KG1 (cell line): ENCODE results near the gene SSRP1.
"Not testable (repeated sequence)": the region's sequence is repeated elsewhere in the genome, so short reads cannot be mapped to it uniquely, and the experiment has no call there.

Experiments used
- DNase-seq: peaks from one replicate; lab custom pipeline; 2025; lab: John Stamatoyannopoulos, UW

SSRP1 gene

DNA sequence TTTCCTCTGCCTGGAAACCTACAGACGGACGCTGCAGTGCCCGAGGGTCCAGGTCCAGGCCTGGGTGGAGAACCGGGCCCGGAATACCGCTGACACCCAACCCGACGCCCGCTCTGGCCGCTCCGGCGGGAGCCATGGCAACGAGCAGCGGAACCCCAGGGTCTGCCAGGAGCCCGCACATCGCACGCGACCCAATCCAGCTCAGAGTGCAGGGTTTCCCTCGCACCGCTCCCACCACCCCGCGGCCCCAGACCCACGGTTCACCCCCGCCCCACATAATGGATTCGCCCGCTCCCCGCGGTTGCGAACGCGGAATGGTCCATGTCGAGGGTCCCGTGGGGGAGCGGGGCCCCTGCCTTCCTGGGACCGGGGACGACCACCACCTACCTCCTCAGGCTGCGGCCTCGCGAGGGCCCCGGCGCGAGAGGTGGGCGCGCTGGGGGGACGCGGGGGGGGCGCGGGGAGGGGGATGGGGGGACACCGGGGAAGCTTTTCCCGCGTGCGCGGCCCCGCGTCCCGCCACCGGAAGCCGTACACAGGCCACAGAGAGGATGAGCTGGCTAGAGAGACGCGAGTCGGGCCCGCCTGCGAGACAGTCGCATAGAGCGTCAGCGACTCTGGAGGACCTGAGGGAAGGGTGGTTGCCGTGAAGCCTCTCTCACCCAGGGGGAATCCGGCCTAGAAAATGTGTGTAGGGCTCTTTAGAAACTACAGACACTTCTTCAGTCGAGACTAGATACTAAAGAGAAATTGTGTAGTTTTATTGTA, at the start of gene SSRP1:
TSS of gene SSRP1 (minus strand) at position 550 of the 768 bp plus-strand sequence. CDS start 771 bp downstream, outside the sequence.
- DNase-seq: peak; percentile 80

DNA sequence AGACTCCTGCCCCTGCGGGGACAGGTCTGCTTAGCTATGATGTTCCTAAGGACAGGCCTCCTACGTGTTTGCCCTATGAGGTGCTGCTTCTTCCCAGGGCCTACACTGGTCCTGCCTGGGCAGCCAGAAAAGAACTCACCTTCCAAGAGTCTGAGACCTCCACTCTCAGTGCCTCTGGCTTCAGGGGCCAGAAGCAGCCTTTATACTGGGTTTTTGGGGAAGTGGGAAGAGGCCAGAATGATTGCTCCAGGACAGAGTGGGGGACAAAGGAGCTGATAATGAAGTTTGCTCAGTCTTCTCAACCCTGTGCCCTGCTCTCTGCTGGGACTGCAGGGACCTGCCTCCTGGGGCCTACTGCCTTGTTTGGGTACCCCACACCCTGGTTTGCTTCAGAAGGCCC, 45.3 kb upstream of the SSRP1 start, which contains the start of gene PRG3:
TSS of gene PRG3 (minus strand) at position 176 of the 400 bp plus-strand sequence. CDS start 442 bp downstream, outside the sequence.
- DNase-seq: no peak

GRCh38 chr11:57379732-57380131, 44.0 kb upstream of the SSRP1 start:
- DNase-seq: no peak

DNA sequence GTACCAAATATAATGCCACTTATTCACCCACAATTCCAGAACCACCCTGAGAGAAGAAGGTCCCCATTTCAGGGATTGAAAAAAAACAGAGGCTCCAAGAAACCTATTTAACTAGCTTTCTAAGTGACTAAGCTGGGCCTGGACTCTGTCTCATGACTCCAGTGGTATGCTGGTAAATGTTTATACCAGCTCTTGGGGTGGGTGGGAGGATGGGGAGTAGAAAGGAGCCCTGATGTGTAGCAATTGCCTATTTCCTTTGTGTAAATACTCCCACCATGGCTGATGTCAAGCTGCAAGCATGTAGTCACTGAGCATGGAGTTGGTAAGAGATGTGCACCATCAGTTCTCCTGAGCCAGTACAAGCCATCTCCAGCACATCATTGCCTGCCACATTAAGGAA, 42.5 kb upstream of the SSRP1 start:
- no peak for DNase-seq

GRCh38 chr11:57377107-57377506, 41.4 kb upstream of the SSRP1 start:
- no peak for DNase-seq

GRCh38 chr11:57376095-57377090, 40.7 kb upstream of the SSRP1 start:
- no peak for DNase-seq

- no peak for DNase-seq
Measured at GRCh38 chr11:57375490-57375889, 39.8 kb upstream of the SSRP1 start.

DNA sequence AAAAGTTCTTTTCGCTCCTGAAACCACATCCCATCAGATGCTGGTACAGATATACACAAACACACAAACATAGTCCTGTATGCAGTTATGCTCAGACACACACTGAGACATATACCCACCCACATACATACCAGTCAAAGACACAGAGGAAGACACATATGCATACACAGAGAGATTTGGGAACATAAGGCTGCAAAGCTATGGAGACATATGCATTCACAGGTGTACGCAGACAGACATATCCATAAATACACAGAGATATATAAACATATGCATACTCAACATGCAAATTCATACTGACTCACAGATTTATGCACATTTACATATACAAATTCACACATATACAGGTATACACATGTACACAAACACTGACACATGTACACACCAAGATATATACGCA, 39.3 kb upstream of the SSRP1 start:
- DNase-seq: no peak

DNA sequence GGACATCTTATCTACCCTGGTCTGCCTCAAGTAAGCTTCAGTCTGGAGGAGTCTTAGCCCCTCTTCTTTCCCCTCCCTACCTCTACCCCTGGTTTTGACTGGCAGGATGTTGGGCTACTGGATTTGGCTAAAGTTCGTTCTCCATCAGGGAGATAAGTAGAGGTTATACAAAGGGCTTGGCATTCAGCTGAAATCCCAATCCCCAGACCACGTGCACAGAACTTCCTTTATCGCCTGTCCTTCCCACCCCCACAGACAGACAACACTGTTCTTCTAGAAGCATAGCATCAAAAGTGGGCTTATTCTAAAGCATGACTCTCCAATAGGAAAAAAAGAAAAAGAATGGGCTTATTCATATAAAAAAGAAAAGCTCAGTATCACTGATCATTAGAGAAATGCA, 37.5 kb upstream of the SSRP1 start:
- DNase-seq: no peak

DNA sequence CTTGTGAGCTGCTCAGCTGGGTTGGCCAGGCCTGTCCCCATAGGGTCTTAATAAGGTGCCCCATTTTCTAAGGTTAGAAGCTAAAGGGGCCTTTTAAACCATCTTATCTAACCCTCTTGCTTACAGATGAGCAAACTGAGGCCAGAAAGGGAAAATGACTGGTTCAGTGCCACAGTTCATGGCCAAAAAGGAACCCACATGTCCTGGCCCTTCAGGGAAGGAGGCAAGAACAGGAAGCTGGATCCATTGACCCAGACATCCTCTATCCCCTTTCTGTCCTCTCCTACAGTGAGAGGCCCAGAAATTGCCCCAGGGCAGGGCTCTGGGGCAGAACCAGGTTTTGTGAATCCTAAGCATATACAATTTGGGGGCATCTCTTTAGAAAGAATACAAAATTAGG, 35.2 kb upstream of the SSRP1 start:
- DNase-seq: no peak

DNA sequence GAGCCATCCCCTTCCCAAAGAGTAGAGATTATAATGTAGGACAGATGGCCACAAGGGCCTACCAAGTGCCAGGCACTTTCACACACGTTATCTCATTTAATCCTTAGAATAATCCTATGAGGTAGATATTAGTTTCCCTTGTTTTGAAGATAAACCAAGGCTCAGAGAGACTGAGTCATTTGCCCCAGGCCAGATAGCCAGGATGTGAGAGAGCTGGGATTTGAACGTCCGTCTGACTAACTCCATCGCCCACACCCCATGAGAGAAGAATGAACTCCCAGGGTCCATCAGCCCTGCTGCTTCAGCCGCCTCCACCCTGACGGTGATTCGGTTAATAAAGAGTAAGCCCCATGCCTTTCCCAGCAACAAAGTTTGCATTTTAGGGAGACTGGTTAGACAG, 34.6 kb upstream of the SSRP1 start:
- DNase-seq: no peak

GRCh38 chr11:57368845-57369232, 33.1 kb upstream of the SSRP1 start:
- no peak for DNase-seq

DNA sequence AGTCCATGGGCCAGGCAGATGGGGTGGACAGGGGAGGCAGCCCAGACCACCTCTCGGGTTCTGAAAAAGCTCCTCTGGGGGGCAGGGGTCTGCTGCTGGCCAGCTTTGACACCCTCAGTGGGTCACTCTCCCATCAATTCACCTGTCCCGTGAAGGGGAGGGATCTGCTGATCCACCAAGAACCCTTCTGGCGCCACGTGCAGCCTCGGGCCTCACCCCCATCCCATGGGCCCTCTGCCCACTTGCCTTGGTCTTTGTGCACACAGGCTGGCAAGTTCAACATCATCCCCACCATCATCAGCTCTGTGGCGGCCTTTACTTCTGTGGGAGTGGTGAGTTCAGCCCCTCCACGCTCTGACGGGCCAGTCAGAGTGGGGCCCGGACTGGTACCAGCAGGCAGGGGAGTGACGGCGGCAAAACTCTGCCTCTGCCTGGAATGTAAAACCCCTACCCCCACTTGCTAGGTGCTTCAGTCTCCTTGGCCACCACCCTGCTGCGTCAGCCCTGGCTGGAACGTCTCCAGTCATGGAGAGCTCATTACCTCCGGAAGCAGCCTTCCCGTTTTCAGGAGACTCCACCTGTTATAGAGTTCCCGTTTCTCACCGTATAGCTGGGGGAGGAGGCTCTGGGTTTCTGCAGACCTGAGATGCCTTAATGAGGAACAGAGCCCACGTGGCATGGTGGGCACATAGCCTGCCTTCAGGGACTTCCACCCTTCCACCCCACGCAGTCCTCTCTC, 32.6 kb upstream of the SSRP1 start:
- DNase-seq: no peak

- DNase-seq: no peak
Measured at GRCh38 chr11:57364851-57365660, 29.4 kb upstream of the SSRP1 start.

GRCh38 chr11:57363131-57364080, 27.7 kb upstream of the SSRP1 start:
- DNase-seq: no peak

GRCh38 chr11:57361926-57362325, 26.2 kb upstream of the SSRP1 start:
- no peak for DNase-seq

DNA sequence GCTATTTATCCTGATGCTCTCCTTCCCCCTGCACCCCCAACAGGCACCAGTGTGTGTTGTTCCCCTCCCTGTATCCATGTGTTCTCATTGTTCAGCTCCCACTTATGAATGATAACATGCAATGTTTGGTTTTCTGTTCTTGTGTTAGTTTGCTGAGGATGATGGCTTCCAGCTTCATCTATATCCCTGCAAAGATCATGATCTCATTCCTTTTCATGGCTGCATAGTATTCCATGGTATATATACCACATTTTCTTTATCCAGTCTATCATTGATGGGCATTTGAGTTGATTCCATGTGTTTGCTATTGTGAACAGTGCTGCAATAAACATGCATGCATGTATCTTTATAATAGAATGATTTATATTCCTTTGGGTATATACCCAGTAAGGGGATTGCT, 25.7 kb upstream of the SSRP1 start:
- DNase-seq: not testable (repeated sequence)

- DNase-seq: no peak
Measured at GRCh38 chr11:57360991-57361390, 25.3 kb upstream of the SSRP1 start.

DNA sequence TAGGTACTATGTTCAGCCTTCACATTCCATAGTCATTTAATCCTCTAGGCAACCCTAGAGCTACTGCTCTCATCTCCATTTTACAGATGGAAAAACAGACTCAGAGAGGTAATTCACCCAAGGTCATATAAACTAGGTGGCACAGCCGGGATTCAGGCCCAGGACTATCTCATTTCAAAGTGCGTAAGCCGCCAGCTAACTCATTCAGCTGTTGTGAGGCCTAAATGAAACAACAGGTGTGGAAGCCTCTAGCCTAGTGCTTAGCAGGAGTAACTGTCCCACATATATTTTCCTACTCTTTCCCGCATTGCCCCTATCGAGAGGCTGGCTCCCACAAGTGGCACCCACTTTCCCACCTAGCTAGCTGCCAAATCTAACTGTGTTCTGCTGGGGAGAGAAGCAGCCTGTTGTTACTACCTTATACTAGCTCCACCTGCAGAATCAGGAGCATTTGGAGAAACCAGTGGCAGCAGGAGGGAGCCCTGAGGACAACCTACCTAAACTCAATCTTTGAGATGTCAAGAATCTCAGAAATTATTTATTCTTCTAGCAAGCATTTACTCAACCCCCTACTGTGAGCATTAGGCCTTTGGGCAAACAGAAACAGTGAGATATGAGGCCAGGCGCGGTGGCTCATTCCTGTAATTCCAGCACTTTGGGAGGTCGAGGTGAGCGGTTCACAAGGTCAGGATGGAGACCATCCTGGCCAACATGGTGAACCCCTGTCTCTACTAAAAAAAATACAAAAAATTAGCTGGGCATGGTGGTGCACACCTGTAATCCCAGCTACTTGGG, 24.4 kb upstream of the SSRP1 start:
- no peak for DNase-seq
